ENCODE data around the gene ZNRD2.
A peak's percentile ranks its signal among the peaks of the same experiment; 100 is the strongest.

ZNRD2 gene

GRCh38 chr11:65574109-65574810 is 4.0 kb downstream of the ZNRD2 start:
- TF ChIP-seq CTCF (IDR thresholded peaks at IDR 0.05; ENCODE audit: low read length) (peak; percentile 62), EZH2 (optimal IDR thresholded peaks at IDR 0.05; ENCODE audit: low read depth, low read length) (no peak), EZH2phosphoT487 (IDR thresholded peaks at IDR 0.05; ENCODE audit: low read length) (no peak)
- no peaks in the 10 kb centered on the region for H4K20me1 ChIP-seq (ENCODE audit: insufficient read depth, low read length)
- peak overlapping the region; percentile 83 for H3K27ac ChIP-seq (ENCODE audit: low read length)
- H2AFZ ChIP-seq (ENCODE audit: low read length) = no peak overlapping the region
- H3K79me2 ChIP-seq (ENCODE audit: low read length) = peaks cover 71% of the 10 kb centered on the region
- H3K4me1 ChIP-seq (ENCODE audit: low read length) = peaks cover 32% of the 10 kb centered on the region
- no peaks in the 10 kb centered on the region for H3K36me3 ChIP-seq (replicated peaks; ENCODE audit: insufficient read depth, low read length)
- peak overlapping the region; percentile 69 for H3K4me3 ChIP-seq (ENCODE audit: low read length)
- H3K9me2 ChIP-seq (replicated peaks; ENCODE audit: insufficient read depth, low read length) = no peaks in the 10 kb centered on the region
- peak; percentile 94 for DNase-seq
- peak overlapping the region; percentile 89 for H3K4me2 ChIP-seq (ENCODE audit: low read depth, low read length)
- H3K9me3 ChIP-seq (replicated peaks; ENCODE audit: insufficient read depth, low read length) = no peaks in the 10 kb centered on the region
- H3K27me3 ChIP-seq (replicated peaks; ENCODE audit: insufficient read depth, low read length) = no peaks in the 10 kb centered on the region
- H3K9ac ChIP-seq (ENCODE audit: low read length) = peak overlapping the region; percentile 75
- H3F3A ChIP-seq (ENCODE audit: insufficient read depth, low read length) = peaks cover 49% of the 10 kb centered on the region

GRCh38 chr11:65574811-65575567 is 4.7 kb downstream of the ZNRD2 start:
- DNase-seq = peak; percentile 68
- H4K20me1 ChIP-seq (ENCODE audit: insufficient read depth, low read length) = no peaks in the 10 kb centered on the region
- 0 out of 2 replicates have a peak overlapping the region, but pooled peaks have one; percentile 55 for H2AFZ ChIP-seq (ENCODE audit: low read length)
- peak overlapping the region; percentile 78 for H3K4me2 ChIP-seq (ENCODE audit: low read depth, low read length)
- no peaks in the 10 kb centered on the region for H3K9me3 ChIP-seq (replicated peaks; ENCODE audit: insufficient read depth, low read length)
- H3K4me3 ChIP-seq (ENCODE audit: low read length) = peak overlapping the region; percentile 68
- peaks cover 69% of the 10 kb centered on the region for H3K79me2 ChIP-seq (ENCODE audit: low read length)
- H3F3A ChIP-seq (ENCODE audit: insufficient read depth, low read length) = peaks cover 42% of the 10 kb centered on the region
- TF ChIP-seq EZH2phosphoT487 (IDR thresholded peaks at IDR 0.05; ENCODE audit: low read length) (no peak), EZH2 (optimal IDR thresholded peaks at IDR 0.05; ENCODE audit: low read depth, low read length) (no peak)
- peaks cover 32% of the 10 kb centered on the region for H3K4me1 ChIP-seq (ENCODE audit: low read length)
- H3K36me3 ChIP-seq (replicated peaks; ENCODE audit: insufficient read depth, low read length) = no peaks in the 10 kb centered on the region
- H3K27me3 ChIP-seq (replicated peaks; ENCODE audit: insufficient read depth, low read length) = no peaks in the 10 kb centered on the region
- no peaks in the 10 kb centered on the region for H3K9me2 ChIP-seq (replicated peaks; ENCODE audit: insufficient read depth, low read length)
- H3K9ac ChIP-seq (ENCODE audit: low read length) = peak overlapping the region; percentile 75
- H3K27ac ChIP-seq (ENCODE audit: low read length) = peak overlapping the region; percentile 83

GRCh38 chr11:65575568-65576231 is 5.4 kb downstream of the ZNRD2 start, which contains the start of gene EHBP1L1:
EHBP1L1 (plus strand) TSS chr11:65576053; CDS start chr11:65576303, 250 bp downstream.
- peak; percentile 76 for DNase-seq
- Histone ChIP-seq H2AFZ (ENCODE audit: low read length) (0 out of 2 replicates have a peak within 1 kb of the TSS, but pooled peaks have one; percentile 55), H3K4me1 (ENCODE audit: low read length) (peaks cover 32% of the 10 kb centered on the region), H3K27me3 (replicated peaks; ENCODE audit: insufficient read depth, low read length) (no peaks in the 10 kb centered on the region), H4K20me1 (ENCODE audit: insufficient read depth, low read length) (no peaks in the 10 kb centered on the region), H3F3A (ENCODE audit: insufficient read depth, low read length) (peaks cover 40% of the 10 kb centered on the region), H3K27ac (ENCODE audit: low read length) (peak within 1 kb of the TSS; percentile 83), H3K9me3 (replicated peaks; ENCODE audit: insufficient read depth, low read length) (no peaks in the 10 kb centered on the region), H3K9ac (ENCODE audit: low read length) (peak within 1 kb of the TSS; percentile 87), H3K4me2 (ENCODE audit: low read depth, low read length) (peak within 1 kb of the TSS; percentile 98), H3K79me2 (ENCODE audit: low read length) (peaks cover 70% of the 10 kb centered on the region), H3K36me3 (replicated peaks; ENCODE audit: insufficient read depth, low read length) (no peaks in the 10 kb centered on the region), H3K4me3 (ENCODE audit: low read length) (peak within 1 kb of the TSS; percentile 91), H3K9me2 (replicated peaks; ENCODE audit: insufficient read depth, low read length) (no peaks in the 10 kb centered on the region)
- TF ChIP-seq EZH2 (optimal IDR thresholded peaks at IDR 0.05; ENCODE audit: low read depth, low read length) = no peak
- TF ChIP-seq EZH2phosphoT487 (IDR thresholded peaks at IDR 0.05; ENCODE audit: low read length) = no peak
- TF ChIP-seq CTCF (IDR thresholded peaks at IDR 0.05; ENCODE audit: low read length) = no peak
